LHCN-M2 (cell line): ENCODE data around the gene DIRAS1. TPM values are rescaled to one million over a fixed set of nuclear protein-coding genes. Genes with fewer than 3 reads are reported as not detected.
"Not testable (repeated sequence)": the region's sequence is repeated elsewhere in the genome, so short reads cannot be mapped to it uniquely, and the experiment has no call there.

Experiments used
- DNase-seq: peaks from one replicate; pipeline ENCODE4 v3.0.0-alpha.2; 2012; ENCODE audit warnings: low read depth
- total RNA-seq: library from RNA; depleted of rRNA; stranded (reverse); fragments of >200 nt; gene quantifications from 2 replicates; pipeline ENCODE4 v1.2.3, GENCODE V29; 2014

The DIRAS1 gene
- total RNA-seq, 1 experiment from 2014 or later, result 2.5 TPM

DNA sequence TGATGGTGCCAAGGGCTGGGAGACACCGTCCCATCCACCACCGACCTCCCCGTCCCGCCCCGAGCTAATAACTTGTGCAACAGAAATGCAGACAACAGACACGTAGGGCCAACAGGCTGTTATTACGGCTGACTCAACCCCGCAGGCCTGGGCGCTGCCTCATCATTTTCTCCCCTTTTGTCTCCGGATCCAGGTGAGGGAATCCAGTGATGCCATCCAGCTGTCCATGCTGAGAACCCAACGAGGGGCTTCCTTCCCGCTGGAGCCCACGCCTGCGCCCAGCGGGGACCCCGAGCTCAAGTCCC lies 6.4 kb upstream of the DIRAS1 start:
- no peak for DNase-seq

- no peak for DNase-seq
Observed at GRCh38 chr19:2726904-2727639, 5.9 kb upstream of the DIRAS1 start.

- DNase-seq, result peak; percentile 48
Observed at GRCh38 chr19:2726160-2726855, 5.1 kb upstream of the DIRAS1 start.

DNA sequence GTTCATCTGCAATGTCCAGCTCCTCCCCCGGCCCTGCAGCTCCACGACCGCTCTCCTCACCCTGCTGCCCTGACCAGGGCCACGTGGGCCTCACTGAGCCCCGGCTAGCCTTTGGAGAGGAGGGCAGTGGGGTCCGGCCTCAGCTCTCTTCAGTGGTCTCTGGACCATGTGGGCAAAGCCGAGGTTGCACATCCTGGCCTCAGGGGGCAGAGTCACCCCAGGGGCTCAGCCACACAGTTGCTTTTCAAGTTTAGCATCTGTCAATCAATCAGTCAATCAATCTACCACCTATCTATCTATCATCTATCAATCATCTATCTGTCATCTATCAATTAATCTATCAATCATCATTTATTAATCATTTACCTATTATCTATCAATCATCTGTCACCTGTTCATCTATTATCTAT lies 3.0 kb upstream of the DIRAS1 start:
- no peak for DNase-seq

- DNase-seq, result no peak
Observed at GRCh38 chr19:2723747-2724146, 2.6 kb upstream of the DIRAS1 start.

GRCh38 chr19:2723345-2723715 lies 2.2 kb upstream of the DIRAS1 start:
- no peak for DNase-seq

DNA sequence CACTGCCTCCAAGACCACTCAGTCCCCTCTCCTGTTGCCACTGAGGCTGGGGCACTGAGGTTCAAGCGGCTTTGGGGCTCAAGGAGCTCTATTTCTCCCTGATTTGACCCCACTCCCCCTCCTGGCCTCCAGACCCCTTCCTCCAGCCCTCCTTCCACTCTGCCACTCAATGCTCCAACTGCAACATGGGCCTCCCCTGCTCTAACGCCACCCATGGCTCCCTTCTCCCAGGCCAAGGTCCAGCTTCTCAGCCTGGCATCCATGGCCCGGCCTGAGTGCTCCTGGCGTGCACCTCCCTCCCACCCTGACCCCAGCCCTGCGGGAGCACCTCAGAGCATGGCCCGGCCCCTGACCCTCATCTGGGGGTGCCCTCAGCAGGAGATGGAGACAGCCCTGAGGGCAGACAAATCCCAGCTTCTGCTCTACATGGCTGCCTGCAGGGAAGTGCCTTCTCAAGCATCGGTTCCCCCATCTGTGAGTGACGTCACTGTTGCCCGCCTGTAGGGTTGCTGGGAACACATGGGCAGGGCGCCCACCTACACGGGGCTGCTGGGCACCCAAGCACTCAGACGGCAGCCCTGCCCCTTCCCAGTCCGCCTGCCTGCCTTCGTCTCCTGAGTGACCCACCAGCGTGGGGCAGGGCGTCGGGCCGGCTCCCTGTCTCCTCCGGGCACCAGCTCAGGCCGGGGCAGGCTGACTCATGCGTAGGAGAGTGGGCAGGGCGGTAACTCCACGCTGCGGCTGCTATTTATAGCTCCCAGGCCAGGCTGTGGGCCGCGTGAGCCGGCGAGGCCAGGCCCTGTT lies 1.6 kb upstream of the DIRAS1 start:
- peak; percentile 80 for DNase-seq

DNA sequence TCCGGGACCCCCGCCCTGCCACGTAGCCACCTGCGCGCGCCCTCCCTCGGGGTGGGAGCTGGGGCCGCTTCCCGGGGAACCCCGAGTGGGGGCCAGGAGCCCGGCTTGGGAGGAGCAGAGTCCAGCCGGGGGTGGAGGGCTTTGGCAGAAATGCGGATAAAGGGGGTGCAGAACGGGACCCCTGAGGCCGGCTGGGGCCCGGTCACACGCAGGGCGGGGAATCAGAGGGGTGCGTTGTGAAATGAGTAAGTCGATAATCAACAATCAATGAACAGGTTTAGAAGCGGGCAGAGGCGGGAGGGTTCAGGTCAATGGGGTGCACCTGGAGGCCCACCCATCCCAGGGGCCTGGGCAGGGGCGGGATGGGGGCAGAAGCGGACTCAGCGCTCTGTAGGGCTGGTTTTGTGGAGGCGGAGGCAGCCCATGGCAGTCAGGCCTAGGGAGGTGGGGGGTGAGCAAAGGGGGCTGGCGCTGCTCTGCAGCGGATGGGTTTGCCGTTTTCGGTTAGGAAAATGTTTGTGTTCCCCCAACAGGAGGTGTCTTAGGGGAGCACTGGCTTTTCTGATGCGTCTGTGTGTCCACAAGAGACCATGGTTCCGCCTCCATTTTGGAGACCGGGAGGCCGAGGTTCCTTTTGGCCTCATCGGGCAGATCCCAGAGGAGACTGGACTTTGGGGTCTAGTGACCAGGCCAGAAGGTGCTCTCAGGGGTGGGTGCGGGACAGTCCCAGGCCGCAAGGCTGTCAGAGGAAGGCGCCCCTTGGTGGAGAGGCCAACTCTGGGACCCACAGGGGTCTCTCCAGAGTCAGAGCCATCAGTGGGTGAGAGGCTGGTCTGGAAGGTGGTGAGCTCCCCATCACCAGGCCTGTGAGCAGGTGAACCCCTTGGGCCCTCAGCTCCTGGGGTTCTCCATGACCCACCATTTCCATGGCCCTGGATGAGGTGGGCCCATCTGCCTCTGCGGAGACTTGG lies 683 bp upstream of the DIRAS1 start:
- DNase-seq, result no peak

- peak; percentile 38 for DNase-seq
Observed at GRCh38 chr19:2719920-2720776, 1.0 kb downstream of the DIRAS1 start.

GRCh38 chr19:2719232-2719735 lies 1.9 kb downstream of the DIRAS1 start:
- no peak for DNase-seq

GRCh38 chr19:2717638-2718541 lies 3.3 kb downstream of the DIRAS1 start:
- DNase-seq, result no peak

- no peak for DNase-seq
Observed at GRCh38 chr19:2716722-2717637, 4.2 kb downstream of the DIRAS1 start.

DNA sequence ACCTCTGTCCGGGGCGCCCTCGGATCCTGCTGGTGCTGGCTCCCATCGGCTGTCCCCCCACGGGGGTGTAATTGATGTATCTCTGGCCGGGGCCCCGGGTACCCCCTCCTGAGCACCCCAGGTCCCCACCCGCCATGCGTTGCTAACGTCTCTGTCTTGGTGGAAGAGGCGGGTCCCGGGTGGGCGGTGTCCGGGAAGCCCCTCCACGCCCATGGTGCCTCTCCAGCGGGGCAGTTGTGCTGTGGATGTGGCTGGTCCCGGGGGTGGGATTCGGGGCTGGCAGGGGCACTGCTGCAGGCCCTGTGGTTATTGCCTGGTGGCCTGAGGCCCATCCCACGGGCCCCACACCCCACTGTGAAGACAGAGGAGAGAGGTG lies 4.9 kb downstream of the DIRAS1 start:
- DNase-seq, result no peak

DNA sequence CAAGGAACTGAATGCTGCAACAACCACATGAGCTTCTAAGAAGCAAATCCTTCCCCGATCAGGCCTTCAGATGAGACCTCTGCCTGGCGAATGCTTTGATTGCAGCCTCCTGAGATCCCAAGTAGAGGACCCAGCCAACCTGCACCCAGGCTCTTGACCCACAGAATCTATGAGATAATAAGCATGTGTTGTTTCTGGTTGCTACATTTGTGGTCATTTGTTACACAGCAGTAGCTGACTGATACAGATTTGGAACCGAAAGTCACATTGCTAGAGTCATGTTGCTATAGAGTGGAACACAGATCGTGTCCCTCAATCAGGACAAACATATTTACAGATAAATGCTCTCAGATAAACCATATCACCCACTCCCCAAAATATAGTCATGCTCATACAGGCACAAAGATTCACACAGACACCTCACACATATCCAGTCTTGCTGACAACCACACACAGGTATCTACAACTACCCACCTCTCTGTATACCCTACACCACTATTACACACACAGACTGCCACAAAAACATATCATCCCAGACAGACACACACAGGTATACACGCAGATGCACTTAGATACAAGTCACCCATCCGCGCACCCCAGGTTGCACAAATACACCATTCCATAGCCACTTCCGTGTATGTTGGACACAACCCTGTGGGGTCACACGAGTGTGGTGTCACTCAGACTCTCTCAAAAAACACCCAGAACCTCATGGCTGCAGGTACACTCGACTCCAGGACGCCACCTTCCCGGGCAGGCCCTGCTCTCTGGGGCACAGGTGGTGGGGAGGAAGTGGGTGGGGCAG lies 5.5 kb downstream of the DIRAS1 start:
- no peak for DNase-seq

DNA sequence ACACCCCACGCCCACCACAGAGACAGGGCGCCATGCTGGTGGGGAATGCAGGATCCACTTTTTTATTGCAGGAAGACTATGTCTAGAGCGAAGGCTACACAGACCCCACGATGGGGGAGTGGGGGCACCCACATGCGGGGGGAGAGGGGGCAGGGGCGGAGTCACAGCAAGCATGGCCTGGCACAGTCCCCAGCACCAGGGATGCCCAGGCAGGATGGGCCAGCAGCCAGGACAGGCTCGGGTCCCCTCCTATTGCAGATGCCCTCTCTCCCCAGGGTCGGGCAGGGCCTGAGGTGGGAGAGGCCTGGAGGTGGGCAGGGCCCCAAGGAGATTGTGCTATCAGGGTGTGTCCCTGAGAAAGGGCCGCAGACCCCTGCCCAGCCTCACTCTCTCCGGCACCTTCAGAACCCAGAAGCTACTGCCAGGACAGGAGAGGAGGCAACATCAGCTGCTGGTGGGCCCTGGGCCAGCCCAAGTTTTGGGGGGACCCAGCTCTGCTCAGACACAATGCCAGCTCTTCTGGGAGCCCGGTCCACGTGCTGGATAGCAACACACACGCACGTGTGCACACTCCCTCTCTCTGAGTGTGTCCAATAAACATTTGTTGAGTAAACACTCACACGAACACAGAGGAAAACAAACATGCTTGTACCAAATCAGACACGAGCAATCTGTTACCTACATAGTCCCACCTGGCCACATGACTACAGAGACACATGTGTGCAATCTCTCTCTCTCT lies 6.5 kb downstream of the DIRAS1 start:
- no peak for DNase-seq

- not testable (repeated sequence) for DNase-seq
Observed at GRCh38 chr19:2714102-2714501, 7.1 kb downstream of the DIRAS1 start.

DNA sequence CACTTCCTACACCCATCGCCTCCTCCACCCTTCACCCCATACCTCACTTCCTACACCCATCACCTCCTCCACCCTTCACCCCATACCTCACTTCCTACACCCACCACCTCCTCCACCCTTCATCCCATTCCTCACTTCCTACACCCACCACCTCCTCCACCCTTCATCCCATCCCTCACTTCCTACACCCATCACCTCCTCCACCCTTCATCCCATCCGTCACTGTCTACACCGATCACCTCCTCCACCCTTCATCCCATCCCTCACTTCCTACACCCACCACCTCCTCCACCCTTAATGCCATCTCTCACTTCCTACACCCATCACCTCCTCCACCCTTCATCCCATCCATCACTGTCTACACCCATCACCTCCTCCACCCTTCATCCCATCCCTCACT lies 8.0 kb downstream of the DIRAS1 start:
- not testable (repeated sequence) for DNase-seq
